Measurements from ENCODE around the gene KCNG2.

The KCNG2 gene

GRCh38 chr18:79784965-79785770, 12.6 kb upstream of the KCNG2 start:
- Histone ChIP-seq H3K9me2 (ENCODE audit: low read depth, low read length) (no peaks in the 10 kb centered on the region), H3K27ac (ENCODE audit: low read depth, low read length, poor library complexity, severe bottlenecking) (no peak overlapping the region), H3K4me3 (ENCODE audit: low read depth, low read length, poor library complexity, severe bottlenecking) (peak overlapping the region; percentile 21), H3K9me3 (ENCODE audit: low read length) (no peaks in the 10 kb centered on the region), H3K9ac (ENCODE audit: low read length) (no peak overlapping the region), H3K36me3 (ENCODE audit: insufficient read depth, low read length) (no peaks in the 10 kb centered on the region), H3K27me3 (ENCODE audit: insufficient read depth, low read length) (peaks cover 12% of the 10 kb centered on the region; the same call in 1 of the 2 replicates), H3K4me2 (ENCODE audit: low read length) (peak overlapping the region; percentile 15; the same call in 1 of the 2 replicates), H2AFZ (ENCODE audit: low read length) (no peak overlapping the region), H3K79me2 (ENCODE audit: insufficient read depth, low read length) (no peaks in the 10 kb centered on the region), H4K20me1 (ENCODE audit: insufficient read depth, low read length) (no peaks in the 10 kb centered on the region), H3K4me1 (ENCODE audit: insufficient read depth, low read length, severe bottlenecking) (peaks cover 15% of the 10 kb centered on the region), H3F3A (ENCODE audit: insufficient read depth, low read length) (no peaks in the 10 kb centered on the region)
- TF ChIP-seq CTCF (IDR thresholded peaks at IDR 0.05; ENCODE audit: low read length), result no peak
- no peak for TF ChIP-seq EZH2 (IDR thresholded peaks at IDR 0.05; ENCODE audit: borderline replicate concordance, low read length)

GRCh38 chr18:79785831-79786230, 11.9 kb upstream of the KCNG2 start:
- no peak for TF ChIP-seq EZH2 (IDR thresholded peaks at IDR 0.05; ENCODE audit: borderline replicate concordance, low read length)
- TF ChIP-seq CTCF (IDR thresholded peaks at IDR 0.05; ENCODE audit: low read length), result no peak
- H2AFZ ChIP-seq (ENCODE audit: low read length), result no peak overlapping the region
- H4K20me1 ChIP-seq (ENCODE audit: insufficient read depth, low read length), result no peaks in the 10 kb centered on the region
- H3K27ac ChIP-seq (ENCODE audit: low read depth, low read length, poor library complexity, severe bottlenecking), result no peak overlapping the region
- H3K4me1 ChIP-seq (ENCODE audit: insufficient read depth, low read length, severe bottlenecking), result peaks cover 15% of the 10 kb centered on the region
- H3K9ac ChIP-seq (ENCODE audit: low read length), result no peak overlapping the region
- H3K9me3 ChIP-seq (ENCODE audit: low read length), result no peaks in the 10 kb centered on the region
- no peak overlapping the region for H3K4me3 ChIP-seq (ENCODE audit: low read depth, low read length, poor library complexity, severe bottlenecking)
- H3K9me2 ChIP-seq (ENCODE audit: low read depth, low read length), result no peaks in the 10 kb centered on the region
- no peaks in the 10 kb centered on the region for H3K79me2 ChIP-seq (ENCODE audit: insufficient read depth, low read length)
- H3K4me2 ChIP-seq (ENCODE audit: low read length), result no peak overlapping the region; the same call in 1 of the 2 replicates
- H3K36me3 ChIP-seq (ENCODE audit: insufficient read depth, low read length), result no peaks in the 10 kb centered on the region
- no peaks in the 10 kb centered on the region for H3F3A ChIP-seq (ENCODE audit: insufficient read depth, low read length)
- peaks cover 12% of the 10 kb centered on the region; the same call in 1 of the 2 replicates for H3K27me3 ChIP-seq (ENCODE audit: insufficient read depth, low read length)

- no peaks in the 10 kb centered on the region for H3K79me2 ChIP-seq (ENCODE audit: insufficient read depth, low read length)
- H3K4me3 ChIP-seq (ENCODE audit: low read depth, low read length, poor library complexity, severe bottlenecking), result no peak overlapping the region
- no peak overlapping the region for H3K9ac ChIP-seq (ENCODE audit: low read length)
- TF ChIP-seq CTCF (IDR thresholded peaks at IDR 0.05; ENCODE audit: low read length), result no peak
- no peak for TF ChIP-seq EZH2 (IDR thresholded peaks at IDR 0.05; ENCODE audit: borderline replicate concordance, low read length)
- H3K36me3 ChIP-seq (ENCODE audit: insufficient read depth, low read length), result no peaks in the 10 kb centered on the region
- no peaks in the 10 kb centered on the region for H4K20me1 ChIP-seq (ENCODE audit: insufficient read depth, low read length)
- H3K27ac ChIP-seq (ENCODE audit: low read depth, low read length, poor library complexity, severe bottlenecking), result no peak overlapping the region
- no peak overlapping the region for H2AFZ ChIP-seq (ENCODE audit: low read length)
- peaks cover 17% of the 10 kb centered on the region for H3K4me1 ChIP-seq (ENCODE audit: insufficient read depth, low read length, severe bottlenecking)
- no peaks in the 10 kb centered on the region for H3F3A ChIP-seq (ENCODE audit: insufficient read depth, low read length)
- peaks cover 12% of the 10 kb centered on the region; the same call in 1 of the 2 replicates for H3K27me3 ChIP-seq (ENCODE audit: insufficient read depth, low read length)
- H3K9me3 ChIP-seq (ENCODE audit: low read length), result no peaks in the 10 kb centered on the region
- H3K4me2 ChIP-seq (ENCODE audit: low read length), result no peak overlapping the region
- no peaks in the 10 kb centered on the region for H3K9me2 ChIP-seq (ENCODE audit: low read depth, low read length)
Observed at GRCh38 chr18:79786304-79786703, 11.4 kb upstream of the KCNG2 start.
